ENCODE data around the gene PCDHAC1.

DNA sequence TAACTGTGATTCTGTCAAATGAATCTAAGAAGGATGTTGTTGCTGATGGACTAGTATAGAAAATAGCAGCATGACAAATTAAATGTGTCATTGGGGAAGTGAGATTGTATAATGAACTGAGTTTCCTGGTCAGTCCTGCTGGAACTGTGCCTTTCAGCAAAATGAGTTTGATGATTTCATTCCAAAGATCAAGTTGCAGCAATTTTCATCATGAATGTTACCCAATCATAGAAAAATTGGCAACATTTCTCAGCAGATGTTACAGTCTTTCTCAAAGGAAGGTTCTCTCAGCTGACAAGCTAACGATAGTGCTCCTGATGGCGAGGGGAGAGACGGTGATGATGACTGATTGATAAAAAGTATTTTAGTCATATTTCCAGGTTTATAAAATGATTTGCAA lies 50.9 kb downstream of the PCDHAC1 start:
- TF ChIP-seq, protein P1, sequence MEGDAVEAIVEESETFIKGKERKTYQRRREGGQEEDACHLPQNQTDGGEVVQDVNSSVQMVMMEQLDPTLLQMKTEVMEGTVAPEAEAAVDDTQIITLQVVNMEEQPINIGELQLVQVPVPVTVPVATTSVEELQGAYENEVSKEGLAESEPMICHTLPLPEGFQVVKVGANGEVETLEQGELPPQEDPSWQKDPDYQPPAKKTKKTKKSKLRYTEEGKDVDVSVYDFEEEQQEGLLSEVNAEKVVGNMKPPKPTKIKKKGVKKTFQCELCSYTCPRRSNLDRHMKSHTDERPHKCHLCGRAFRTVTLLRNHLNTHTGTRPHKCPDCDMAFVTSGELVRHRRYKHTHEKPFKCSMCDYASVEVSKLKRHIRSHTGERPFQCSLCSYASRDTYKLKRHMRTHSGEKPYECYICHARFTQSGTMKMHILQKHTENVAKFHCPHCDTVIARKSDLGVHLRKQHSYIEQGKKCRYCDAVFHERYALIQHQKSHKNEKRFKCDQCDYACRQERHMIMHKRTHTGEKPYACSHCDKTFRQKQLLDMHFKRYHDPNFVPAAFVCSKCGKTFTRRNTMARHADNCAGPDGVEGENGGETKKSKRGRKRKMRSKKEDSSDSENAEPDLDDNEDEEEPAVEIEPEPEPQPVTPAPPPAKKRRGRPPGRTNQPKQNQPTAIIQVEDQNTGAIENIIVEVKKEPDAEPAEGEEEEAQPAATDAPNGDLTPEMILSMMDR (conservative IDR thresholded peaks at IDR 0.05; ENCODE audit: low read depth, low read length): no peak
- TF ChIP-seq SMC3 (IDR thresholded peaks at IDR 0.05; ENCODE audit: low read depth, low read length) (no peak), POLR2A (IDR thresholded peaks at IDR 0.05; ENCODE audit: low read depth, low read length) (no peak), CEBPB (IDR thresholded peaks at IDR 0.05; ENCODE audit: low read depth, low read length) (no peak), RAD21 (IDR thresholded peaks at IDR 0.05; ENCODE audit: low read length) (no peak), NFE2L2 (IDR thresholded peaks at IDR 0.05; ENCODE audit: low read depth, low read length) (no peak)

Data from IMR-90 (cell line).